Colonic mucosa (tissue), 4 donors: ENCODE data around the gene POLR3F. TPM values are rescaled to one million over a fixed set of nuclear protein-coding genes. Genes with fewer than 3 reads are reported as not detected.
"Not testable (repeated sequence)": the region's sequence is repeated elsewhere in the genome, so short reads cannot be mapped to it uniquely, and the experiment has no call there.

ENCODE experiments used
- DNase-seq: peaks from one replicate; pipeline ENCODE4 v3.0.0-alpha.2; 2020
- H3K27ac ChIP-seq: fragments of 200-600 bp; one replicate; pipeline ENCODE4 v1.8.0; 2021
- H3K27me3 ChIP-seq: fragments of 200-600 bp; one replicate; pipeline ENCODE4 v1.8.0; 2021
- H3K36me3 ChIP-seq: fragments of 200-600 bp; one replicate; pipeline ENCODE4 v1.8.0; 2021
- H3K4me1 ChIP-seq: fragments of 200-600 bp; one replicate; pipeline ENCODE4 v1.8.0; 2021; ENCODE audit warnings: mild to moderate bottlenecking
- H3K4me3 ChIP-seq: fragments of 200-600 bp; one replicate; pipeline ENCODE4 v1.8.0; 2021
- H3K9ac ChIP-seq, 2 donors: one replicate each; pipeline ENCODE4 v1.7.0; 2013; ENCODE audit warnings: control low read depth in 2 of 2, low read depth in 2 of 2, low read length in 2 of 2
- H3K9me3 ChIP-seq: fragments of 200-600 bp; one replicate; pipeline ENCODE4 v1.8.0; 2021
- CTCF ChIP-seq: fragments of 200-600 bp; IDR thresholded peaks from one replicate; pipeline ENCODE4 v1.8.0; 2022; ENCODE audit warnings: antibody characterized with exemption, mild to moderate bottlenecking
- intact Hi-C: fragments of 100-400 bp; cut with DNase I; formaldehyde crosslinking; loops from one replicate; pipeline ENCODE4 v1.14.1; 2022
- total RNA-seq, 2 donors: library from RNA; stranded (reverse); fragmentation: NEBNext Ultra II Directional in 1 of 2; extraction: Animal tissue kit (Norgen Biotek cat#: 25700) in 1 of 2; gene quantifications; one replicate each; pipeline ENCODE4 v1.2.1, GENCODE V29; 2021
- donor health status: healthy.
- donor health status: DM: no; HTN: no; CAD: no.
- donor health status: DM: no; HTN: no; CAD: no.

Gene POLR3F
- total RNA-seq, 2 donors from 2014 or later, result 5.5 to 8.9 TPM

GRCh38 chr20:18515973-18516372, 48.8 kb downstream of the POLR3F start:
- no peaks in the 10 kb centered on the region for H3K9me3 ChIP-seq
- no peak overlapping the region for H3K9ac ChIP-seq
- H3K4me3 ChIP-seq, result no peak overlapping the region
- no peak for TF ChIP-seq CTCF
- H3K27me3 ChIP-seq, result no peaks in the 10 kb centered on the region
- no peaks in the 10 kb centered on the region for H3K4me1 ChIP-seq
- H3K36me3 ChIP-seq, result no peaks in the 10 kb centered on the region
- DNase-seq, result no peak
- no peak overlapping the region for H3K27ac ChIP-seq
- intact Hi-C loops, result no loop called here

GRCh38 chr20:18522066-18522465, 54.9 kb downstream of the POLR3F start:
- H3K27ac ChIP-seq, DNase-seq, H3K9me3 ChIP-seq, H3K9ac ChIP-seq, H3K4me3 ChIP-seq, intact Hi-C loops, H3K27me3 ChIP-seq, H3K4me1 ChIP-seq: not testable (repeated sequence)
- H3K36me3 ChIP-seq, result peaks cover 21% of the 10 kb centered on the region

GRCh38 chr20:18523066-18523465, 55.9 kb downstream of the POLR3F start:
- H3K36me3 ChIP-seq, result peaks cover 21% of the 10 kb centered on the region
- H3K4me1 ChIP-seq, result no peaks in the 10 kb centered on the region
- no peak for TF ChIP-seq CTCF
- no peak for DNase-seq
- H3K9me3 ChIP-seq, result no peaks in the 10 kb centered on the region
- H3K27me3 ChIP-seq, result no peaks in the 10 kb centered on the region
- no peak overlapping the region for H3K27ac ChIP-seq
- H3K9ac ChIP-seq, result no peak overlapping the region
- intact Hi-C loops, result no loop called here
- no peak overlapping the region for H3K4me3 ChIP-seq

GRCh38 chr20:18524646-18525045, 57.5 kb downstream of the POLR3F start:
- Histone ChIP-seq H3K36me3 (peaks cover 21% of the 10 kb centered on the region), H3K9ac (no peak overlapping the region), H3K27me3 (no peaks in the 10 kb centered on the region), H3K27ac (no peak overlapping the region), H3K4me3 (no peak overlapping the region), H3K4me1 (no peaks in the 10 kb centered on the region), H3K9me3 (no peaks in the 10 kb centered on the region)
- intact Hi-C loops, result no loop called here
- TF ChIP-seq CTCF, result no peak
- no peak for DNase-seq

- DNase-seq, intact Hi-C loops: not testable (repeated sequence)
- H3K36me3 ChIP-seq, result peaks cover 29% of the 10 kb centered on the region
These were observed 59.6 kb downstream of the POLR3F start for GRCh38 chr20:18526761-18527160.

GRCh38 chr20:18527339-18527738, 60.1 kb downstream of the POLR3F start:
- H3K27ac ChIP-seq, result no peak overlapping the region
- intact Hi-C loops, result no loop called here
- H3K36me3 ChIP-seq, result peaks cover 29% of the 10 kb centered on the region

More at GRCh38 chr20:18526761-18527160, 59.6 kb downstream of the POLR3F start:
- H3K27ac ChIP-seq, H3K27me3 ChIP-seq, H3K4me1 ChIP-seq, H3K9me3 ChIP-seq, H3K9ac ChIP-seq, H3K4me3 ChIP-seq: not testable (repeated sequence)

More at GRCh38 chr20:18527339-18527738, 60.1 kb downstream of the POLR3F start:
- Histone ChIP-seq H3K9ac (no peak overlapping the region), H3K9me3 (no peaks in the 10 kb centered on the region), H3K4me1 (no peaks in the 10 kb centered on the region), H3K4me3 (no peak overlapping the region), H3K27me3 (no peaks in the 10 kb centered on the region)
- no peak for DNase-seq
- no peak for TF ChIP-seq CTCF
